Measurements from ENCODE around the gene FRRS1. TPM values are rescaled to one million over a fixed set of nuclear protein-coding genes. Genes with fewer than 3 reads are reported as not detected.

Gene FRRS1
- total RNA-seq, 1 donor = 23.2 TPM

DNA sequence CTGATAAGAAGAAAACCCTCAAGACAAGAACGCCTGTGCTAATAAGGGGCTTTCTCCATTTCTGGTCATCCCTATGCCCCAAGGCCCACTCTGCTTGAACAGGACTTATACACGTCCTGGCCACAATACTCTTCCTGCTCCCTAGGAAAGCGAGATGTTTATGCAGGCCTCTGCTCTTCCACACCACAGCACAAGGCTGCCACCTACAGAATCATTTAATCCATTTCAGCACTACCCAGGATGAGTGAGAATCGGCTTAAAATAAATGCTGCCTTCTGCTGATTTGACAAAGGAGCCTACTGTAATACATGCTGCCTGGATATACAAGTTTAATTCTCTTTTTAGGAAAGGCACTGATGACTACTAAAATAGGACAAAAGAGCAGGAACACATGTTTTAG, 29.4 kb downstream of the FRRS1 start:
- Histone ChIP-seq H2AFZ (ENCODE audit: low read length) (peak overlapping the region; percentile 79), H3K4me3 (ENCODE audit: insufficient read depth, low read length) (no peak overlapping the region), H3K4me2 (ENCODE audit: insufficient read depth, low read length) (no peak overlapping the region), H3K9me3 (ENCODE audit: low read depth, low read length) (no peaks in the 10 kb centered on the region), H4K20me1 (ENCODE audit: insufficient read depth, low read length) (no peaks in the 10 kb centered on the region), H3K4me1 (ENCODE audit: insufficient read depth, low read length) (no peaks in the 10 kb centered on the region), H3K36me3 (ENCODE audit: insufficient read depth, low read length) (no peaks in the 10 kb centered on the region), H3K79me2 (ENCODE audit: insufficient read depth, low read length) (no peaks in the 10 kb centered on the region), H3K27ac (ENCODE audit: low read depth, low read length) (no peak overlapping the region), H3K27me3 (ENCODE audit: insufficient read depth, low read length) (no peaks in the 10 kb centered on the region)
- DNase-seq (ENCODE audit: insufficient read length, low spot score, missing footprints) = peak; percentile 76
- TF ChIP-seq, protein P1, sequence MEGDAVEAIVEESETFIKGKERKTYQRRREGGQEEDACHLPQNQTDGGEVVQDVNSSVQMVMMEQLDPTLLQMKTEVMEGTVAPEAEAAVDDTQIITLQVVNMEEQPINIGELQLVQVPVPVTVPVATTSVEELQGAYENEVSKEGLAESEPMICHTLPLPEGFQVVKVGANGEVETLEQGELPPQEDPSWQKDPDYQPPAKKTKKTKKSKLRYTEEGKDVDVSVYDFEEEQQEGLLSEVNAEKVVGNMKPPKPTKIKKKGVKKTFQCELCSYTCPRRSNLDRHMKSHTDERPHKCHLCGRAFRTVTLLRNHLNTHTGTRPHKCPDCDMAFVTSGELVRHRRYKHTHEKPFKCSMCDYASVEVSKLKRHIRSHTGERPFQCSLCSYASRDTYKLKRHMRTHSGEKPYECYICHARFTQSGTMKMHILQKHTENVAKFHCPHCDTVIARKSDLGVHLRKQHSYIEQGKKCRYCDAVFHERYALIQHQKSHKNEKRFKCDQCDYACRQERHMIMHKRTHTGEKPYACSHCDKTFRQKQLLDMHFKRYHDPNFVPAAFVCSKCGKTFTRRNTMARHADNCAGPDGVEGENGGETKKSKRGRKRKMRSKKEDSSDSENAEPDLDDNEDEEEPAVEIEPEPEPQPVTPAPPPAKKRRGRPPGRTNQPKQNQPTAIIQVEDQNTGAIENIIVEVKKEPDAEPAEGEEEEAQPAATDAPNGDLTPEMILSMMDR (IDR thresholded peaks at IDR 0.05; ENCODE audit: extremely low read depth, low read depth, low read length) = peak; percentile 71

DNA sequence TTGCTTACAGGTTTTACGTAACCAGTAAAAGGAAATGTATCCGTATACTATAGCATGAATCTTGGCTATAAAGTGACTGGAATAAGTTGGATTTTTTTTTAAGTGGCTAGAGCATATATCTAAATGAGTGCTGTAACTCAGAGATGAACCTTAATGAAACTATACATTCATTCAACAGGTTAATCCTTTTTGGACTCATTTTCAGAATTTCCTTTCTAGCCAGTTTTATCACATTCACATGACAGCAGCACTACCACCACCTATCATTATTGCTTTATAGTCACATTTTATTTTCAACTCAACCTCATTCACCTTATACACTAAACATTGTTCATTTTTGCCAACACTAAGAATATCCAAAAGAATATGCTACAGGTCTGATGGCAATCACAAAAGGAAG, 30.6 kb downstream of the FRRS1 start:
- TF ChIP-seq, protein P1 (IDR thresholded peaks at IDR 0.05; ENCODE audit: extremely low read depth, low read depth, low read length) = no peak
- Histone ChIP-seq H4K20me1 (ENCODE audit: insufficient read depth, low read length) (no peaks in the 10 kb centered on the region), H2AFZ (ENCODE audit: low read length) (no peak overlapping the region), H3K4me3 (ENCODE audit: insufficient read depth, low read length) (no peak overlapping the region), H3K27ac (ENCODE audit: low read depth, low read length) (no peak overlapping the region), H3K36me3 (ENCODE audit: insufficient read depth, low read length) (no peaks in the 10 kb centered on the region), H3K79me2 (ENCODE audit: insufficient read depth, low read length) (no peaks in the 10 kb centered on the region), H3K4me2 (ENCODE audit: insufficient read depth, low read length) (no peak overlapping the region), H3K4me1 (ENCODE audit: insufficient read depth, low read length) (no peaks in the 10 kb centered on the region), H3K9me3 (ENCODE audit: low read depth, low read length) (no peaks in the 10 kb centered on the region), H3K27me3 (ENCODE audit: insufficient read depth, low read length) (no peaks in the 10 kb centered on the region)
- no peak for DNase-seq (ENCODE audit: insufficient read length, low spot score, missing footprints)

DNA sequence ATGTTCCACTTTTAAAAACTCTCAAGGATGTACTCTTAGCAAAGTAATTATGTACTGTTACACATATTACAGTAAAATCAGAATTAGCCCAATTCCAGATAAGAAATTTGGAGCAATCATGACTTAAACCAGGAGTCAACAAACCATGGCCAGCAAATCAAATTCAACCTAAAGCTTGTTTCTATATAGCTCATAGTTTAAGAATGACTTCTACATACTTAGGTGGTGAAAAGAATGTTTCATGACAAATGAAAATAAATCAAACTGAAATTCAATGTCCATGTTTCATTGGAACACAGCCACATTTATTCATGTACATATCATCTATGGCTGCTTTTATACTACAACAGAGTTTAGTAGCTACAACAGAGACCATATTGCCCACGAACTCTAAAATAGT, 35.1 kb downstream of the FRRS1 start:
- H2AFZ ChIP-seq (ENCODE audit: low read length) = no peak overlapping the region
- H4K20me1 ChIP-seq (ENCODE audit: insufficient read depth, low read length) = no peaks in the 10 kb centered on the region
- H3K27me3 ChIP-seq (ENCODE audit: insufficient read depth, low read length) = no peaks in the 10 kb centered on the region
- no peak overlapping the region for H3K4me2 ChIP-seq (ENCODE audit: insufficient read depth, low read length)
- H3K27ac ChIP-seq (ENCODE audit: low read depth, low read length) = no peak overlapping the region
- TF ChIP-seq, protein P1 (IDR thresholded peaks at IDR 0.05; ENCODE audit: extremely low read depth, low read depth, low read length) = no peak
- no peak overlapping the region for H3K4me3 ChIP-seq (ENCODE audit: insufficient read depth, low read length)
- no peaks in the 10 kb centered on the region for H3K36me3 ChIP-seq (ENCODE audit: insufficient read depth, low read length)
- no peaks in the 10 kb centered on the region for H3K9me3 ChIP-seq (ENCODE audit: low read depth, low read length)
- peak; percentile 39 for DNase-seq (ENCODE audit: insufficient read length, low spot score, missing footprints)
- no peaks in the 10 kb centered on the region for H3K4me1 ChIP-seq (ENCODE audit: insufficient read depth, low read length)
- H3K79me2 ChIP-seq (ENCODE audit: insufficient read depth, low read length) = no peaks in the 10 kb centered on the region

DNA sequence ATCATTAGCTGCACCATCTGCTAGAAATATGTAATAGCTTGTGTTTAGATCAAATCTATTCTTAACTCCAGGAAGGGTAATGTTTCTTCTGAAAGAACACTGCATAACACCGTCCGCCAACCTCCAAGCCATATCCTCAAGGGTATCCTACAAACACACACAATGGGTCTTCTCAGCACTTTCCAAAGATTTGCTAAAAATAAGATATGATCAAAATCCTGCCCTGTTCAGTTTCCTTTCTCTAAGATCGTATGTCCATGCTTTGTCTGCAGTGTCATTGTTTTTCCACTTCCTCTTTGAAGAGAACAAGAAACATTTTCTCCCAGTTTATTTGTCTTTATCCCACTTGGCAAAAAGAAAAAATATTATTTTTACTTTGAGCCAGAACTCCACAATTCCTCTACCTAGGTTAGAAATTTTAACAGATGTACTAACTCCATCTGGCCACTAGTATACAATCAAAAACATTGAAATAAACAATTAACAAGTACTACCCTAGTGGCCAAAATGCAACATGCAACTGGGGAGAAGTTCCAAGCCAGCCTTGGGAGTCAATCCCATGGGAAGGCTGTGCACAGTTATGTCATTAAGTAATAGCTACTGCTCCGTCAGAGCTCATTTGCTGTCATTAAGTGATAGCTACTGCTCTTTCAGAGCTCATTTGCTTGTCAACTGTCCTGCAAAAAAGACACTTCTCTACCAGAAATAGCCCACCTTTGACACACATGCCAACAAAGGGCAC, 37.8 kb downstream of the FRRS1 start:
- H3K4me3 ChIP-seq (ENCODE audit: insufficient read depth, low read length) = no peak overlapping the region
- H4K20me1 ChIP-seq (ENCODE audit: insufficient read depth, low read length) = no peaks in the 10 kb centered on the region
- no peaks in the 10 kb centered on the region for H3K9me3 ChIP-seq (ENCODE audit: low read depth, low read length)
- no peaks in the 10 kb centered on the region for H3K27me3 ChIP-seq (ENCODE audit: insufficient read depth, low read length)
- peak; percentile 31 for DNase-seq (ENCODE audit: insufficient read length, low spot score, missing footprints)
- H3K79me2 ChIP-seq (ENCODE audit: insufficient read depth, low read length) = no peaks in the 10 kb centered on the region
- TF ChIP-seq, protein P1 (IDR thresholded peaks at IDR 0.05; ENCODE audit: extremely low read depth, low read depth, low read length) = peak; percentile 63
- no peak overlapping the region for H2AFZ ChIP-seq (ENCODE audit: low read length)
- H3K4me1 ChIP-seq (ENCODE audit: insufficient read depth, low read length) = no peaks in the 10 kb centered on the region
- no peaks in the 10 kb centered on the region for H3K36me3 ChIP-seq (ENCODE audit: insufficient read depth, low read length)
- H3K27ac ChIP-seq (ENCODE audit: low read depth, low read length) = no peak overlapping the region
- no peak overlapping the region for H3K4me2 ChIP-seq (ENCODE audit: insufficient read depth, low read length)
